HCT116 (cell line): ENCODE measurements around the gene MAGEB18.

Experiments
- CBX3 ChIP-seq: IDR thresholded peaks from 2 replicates; pipeline ENCODE4 v1.6.1; 2012; ENCODE audit warnings: low read depth
- CTCF ChIP-seq, 3 experiments: fragments of 200-600 bp in 1 of 3; sonication (generic) in 1 of 3; IDR thresholded peaks in 2 of 3; conservative IDR thresholded peaks in 1 of 3; 2 replicates each; pipeline ENCODE4 v1.5.1; 2012 to 2017; ENCODE audit warnings: low read depth in 2 of 3, low read length in 2 of 3, antibody characterized with exemption in 1 of 3, borderline replicate concordance in 1 of 3, control low read depth in 1 of 3, mild to moderate bottlenecking in 1 of 3, mixed read lengths in 1 of 3, mixed run types in 1 of 3, moderate library complexity in 1 of 3; ENCODE audit not compliant: insufficient read depth in 1 of 3
- EGR1 ChIP-seq: IDR thresholded peaks from 2 replicates; pipeline ENCODE4 v1.6.1; 2012; ENCODE audit warnings: low read depth
- EZH2 ChIP-seq: fragments of 200-600 bp; sonication (generic); IDR thresholded peaks from 2 replicates; pipeline ENCODE4 v1.6.1; 2017; ENCODE audit warnings: antibody characterized with exemption, mixed run types
- POLR2AphosphoS5 ChIP-seq: IDR thresholded peaks from 2 replicates; pipeline ENCODE4 v1.6.1; 2011; ENCODE audit warnings: mild to moderate bottlenecking, low read depth, low read length, moderate library complexity
- RAD21 ChIP-seq: IDR thresholded peaks from 2 replicates; pipeline ENCODE4 v1.6.1; 2012; ENCODE audit warnings: low read depth, mild to moderate bottlenecking
- ZBTB33 ChIP-seq: IDR thresholded peaks from 2 replicates; pipeline ENCODE4 v1.6.1; 2011; ENCODE audit warnings: mild to moderate bottlenecking, low read length, moderate library complexity; ENCODE audit not compliant: insufficient replicate concordance; ENCODE audit errors: extremely low read depth

DNA sequence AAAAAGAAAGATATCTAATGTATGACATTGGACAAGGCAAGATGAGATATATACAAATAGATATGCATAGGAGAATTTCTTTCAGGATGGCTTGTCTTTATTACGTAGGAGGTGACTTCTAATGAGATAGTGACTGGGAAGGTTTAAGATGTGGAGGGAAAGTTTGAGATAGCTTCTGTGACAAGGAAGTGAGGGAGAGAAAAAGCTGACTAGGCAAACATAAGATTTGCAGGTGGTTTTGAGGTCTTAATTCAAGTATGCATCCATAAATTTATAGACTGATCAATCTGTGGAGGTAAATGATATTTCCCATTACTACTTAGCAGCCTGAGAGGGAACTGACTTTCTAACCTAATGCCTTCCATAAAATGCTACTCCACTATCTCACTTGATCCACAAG, 29.0 kb upstream of the MAGEB18 start:
- no peak for TF ChIP-seq CTCF (IDR thresholded peaks at IDR 0.05 in 2 of 3, conservative IDR thresholded peaks at IDR 0.05 in 1 of 3; ENCODE audit: borderline replicate concordance in 1 of 3, insufficient read depth in 1 of 3, low read depth in 2 of 3, low read length in 2 of 3)
- TF ChIP-seq EZH2: no peak
- no peak for TF ChIP-seq CBX3
- no peak for TF ChIP-seq ZBTB33
- no peak for TF ChIP-seq RAD21
- no peak for TF ChIP-seq POLR2AphosphoS5
- TF ChIP-seq EGR1: no peak
